GM12878 (cell line): ENCODE measurements around the gene NOL4L. TPM values are rescaled to one million over a fixed set of nuclear protein-coding genes. Genes with fewer than 3 reads are reported as not detected.

Source experiments
- ATAC-seq: fragments of 200-7000 bp; cut with Tn5 transposase; 3 replicates; pipeline ENCODE4 v1.9.1; 2020; ENCODE audit warnings: mild to moderate bottlenecking, moderate library complexity
- BruUV-seq: library from RNA; stranded (reverse); fragments of 400-500 nt; replicated peaks from 2 replicates; lab custom pipeline; 2021; lab: Mats Ljungman, UMichigan
- CTCF ChIA-PET: fragments of 300-600 bp; sonication (Branson Sonifier 250); formaldehyde crosslinking; extraction: SDS; loops from one replicate; lab custom pipeline; 2021; ENCODE audit warnings: inconsistent platforms; lab: Yijun Ruan, JAX
- POLR2A ChIA-PET: fragments of 350-600 bp; formaldehyde crosslinking; extraction: SDS; loops from one replicate; lab custom pipeline; 2021; ENCODE audit warnings: inconsistent platforms; lab: Charles Lee
- RAD21 ChIA-PET: fragments of 300-600 bp; sonication (Branson Sonifier 250); formaldehyde crosslinking; loops from one replicate; lab custom pipeline; 2023; ENCODE audit warnings: antibody characterized with exemption; ENCODE audit not compliant: unreplicated experiment; lab: Charles Lee
- SMC1A ChIA-PET: fragments of 300-600 bp; sonication (Branson Sonifier 250); formaldehyde crosslinking; loops from one replicate; lab custom pipeline; 2023; ENCODE audit not compliant: unreplicated experiment, uncharacterized antibody; lab: Charles Lee
- DNase-seq: peaks from one replicate; pipeline ENCODE4 v3.0.0-alpha.2; 2011; ENCODE audit warnings: low read depth, low spot score
- FAIRE-seq: peaks from 3 replicates; lab custom pipeline; 2011; peaks lifted over from hg19 to GRCh38; lab: Jason Lieb, UNC
- H2AFZ ChIP-seq: 2 replicates; pipeline ENCODE4 v1.6.0; 2011; ENCODE audit warnings: low read depth, low read length, control low read depth; ENCODE audit not compliant: control insufficient read depth
- H3K27ac ChIP-seq: 2 replicates; pipeline ENCODE4 v1.5.1; 2011; ENCODE audit warnings: control low read depth; ENCODE audit not compliant: control insufficient read depth, insufficient read depth
- H3K27me3 ChIP-seq, 2 experiments: replicated peaks in 1 of 2; 2 replicates each; pipeline versions ENCODE4 v1.6.0 to v1.6.1; 2011; ENCODE audit warnings: low read length in 1 of 2; ENCODE audit not compliant: control insufficient read depth in 2 of 2, insufficient read depth in 2 of 2
- H3K36me3 ChIP-seq, 2 experiments: 2 replicates each; pipeline ENCODE4 v1.5.1; 2011; ENCODE audit warnings: low read length in 1 of 2; ENCODE audit not compliant: control insufficient read depth in 2 of 2, insufficient read depth in 2 of 2
- H3K4me1 ChIP-seq: 2 replicates; pipeline ENCODE4 v1.6.1; 2011; ENCODE audit warnings: mild to moderate bottlenecking, low read length, moderate library complexity, mixed read lengths; ENCODE audit not compliant: control insufficient read depth, insufficient read depth
- H3K4me2 ChIP-seq: 2 replicates; pipeline ENCODE4 v1.6.0; 2011; ENCODE audit warnings: control low read depth; ENCODE audit not compliant: control insufficient read depth, insufficient read depth
- H3K4me3 ChIP-seq: fragments of 200-600 bp; sonication (generic); 2 replicates; pipeline ENCODE4 v1.5.1; 2016
- H3K79me2 ChIP-seq: 2 replicates; pipeline ENCODE4 v1.6.0; 2011; ENCODE audit warnings: low read length; ENCODE audit not compliant: control insufficient read depth, insufficient read depth
- H3K9ac ChIP-seq: 2 replicates; pipeline ENCODE4 v1.8.0; 2011; ENCODE audit warnings: low read length, control low read depth, mixed read lengths; ENCODE audit not compliant: control insufficient read depth, insufficient read depth
- H3K9me3 ChIP-seq: replicated peaks from 3 replicates; pipeline ENCODE4 v1.5.1; 2011; ENCODE audit warnings: mild to moderate bottlenecking, low read length; ENCODE audit not compliant: control insufficient read depth, insufficient read depth
- H4K20me1 ChIP-seq: 2 replicates; pipeline ENCODE4 v1.6.0; 2011; ENCODE audit not compliant: control insufficient read depth, insufficient read depth
- CREB1 ChIP-seq: IDR thresholded peaks from 2 replicates; pipeline ENCODE4 v1.6.1; 2012; ENCODE audit warnings: low read depth, mild to moderate bottlenecking, inconsistent platforms
- FOS ChIP-seq: IDR thresholded peaks from 3 replicates; pipeline ENCODE4 v1.6.1; 2011; ENCODE audit warnings: borderline replicate concordance; ENCODE audit not compliant: insufficient read length; ENCODE audit errors: extremely low read depth
- PAX5 ChIP-seq: IDR thresholded peaks from 2 replicates; pipeline ENCODE4 v1.6.1; 2011; ENCODE audit warnings: low read depth, low read length, borderline replicate concordance
- ZBTB40 ChIP-seq: fragments of 450-650 bp; IDR thresholded peaks from 2 replicates; pipeline ENCODE4 v1.6.1; 2016; ENCODE audit warnings: mild to moderate bottlenecking, moderate library complexity, borderline replicate concordance
- ZNF592 ChIP-seq: fragments of 450-650 bp; IDR thresholded peaks from 2 replicates; pipeline ENCODE4 v1.6.1; 2017; ENCODE audit warnings: mild to moderate bottlenecking, moderate library complexity
- WGBS: methylation state at CpG from one replicate; pipeline ENCODE4 v1.1.6; 2016; ENCODE audit warnings: low lambda C conversion rate; ENCODE audit not compliant: insufficient replicate concordance, insufficient coverage; ENCODE audit errors: missing lambda C conversion rate; 5-methylcytosine and 5-hydroxymethylcytosine counted together
- in situ Hi-C: fragments of 300-500 bp; cut with MboI; formaldehyde crosslinking; loops from 9 replicates; pipeline ENCODE4 v1.14.3; 2018; ENCODE audit warnings: mixed read lengths
- intact Hi-C: fragments of 100-400 bp; cut with micrococcal nuclease; formaldehyde crosslinking; loops from one replicate; pipeline ENCODE4 v1.14.2; 2022; ENCODE audit not compliant: unreplicated experiment
- polyA plus RNA-seq, 11 experiments: library from polyadenylated mRNA; depleted of rRNA in 4 of 11; unstranded in 6 of 11; stranded (reverse) in 5 of 11; fragments of >200 nt; fragmentation: Nextera tagmentation in 4 of 11; fragmentation: Illumina TruSeq in 1 of 11; extraction: Ambion mirVana in 4 of 11; extraction: Trizol in 1 of 11; gene quantifications; 1 replicate in 1 of 11; 2 replicates in 10 of 11; pipeline versions ENCODE4 v1.2.1 to v1.2.3, GENCODE V29; 2011 to 2016; ENCODE audit warnings: inconsistent platforms in 2 of 11, missing spikeins in 2 of 11, low read depth in 1 of 11
- total RNA-seq, 4 experiments: library from RNA; depleted of rRNA in 3 of 4; stranded (reverse); fragments of >200 nt in 3 of 4; fragmentation: Illumina TruSeq in 1 of 4; extraction: Trizol in 1 of 4; gene quantifications; 2 replicates each; pipeline versions ENCODE4 v1.2.1 to v1.2.3, GENCODE V29; 2013 to 2021
- TF ChIP-seq, protein P1 (sequence below): IDR thresholded peaks from 2 replicates; pipeline ENCODE4 v1.6.1; 2012; ENCODE audit warnings: low read depth, low read length, improper control_type of control experiment

Gene NOL4L
- total and polyA plus RNA-seq, 10 of the 15 experiments (the other 5 are each of a cell fraction or from before 2014, with no cell fraction given), result 2.3 to 24.0 (median 8.0) TPM

DNA sequence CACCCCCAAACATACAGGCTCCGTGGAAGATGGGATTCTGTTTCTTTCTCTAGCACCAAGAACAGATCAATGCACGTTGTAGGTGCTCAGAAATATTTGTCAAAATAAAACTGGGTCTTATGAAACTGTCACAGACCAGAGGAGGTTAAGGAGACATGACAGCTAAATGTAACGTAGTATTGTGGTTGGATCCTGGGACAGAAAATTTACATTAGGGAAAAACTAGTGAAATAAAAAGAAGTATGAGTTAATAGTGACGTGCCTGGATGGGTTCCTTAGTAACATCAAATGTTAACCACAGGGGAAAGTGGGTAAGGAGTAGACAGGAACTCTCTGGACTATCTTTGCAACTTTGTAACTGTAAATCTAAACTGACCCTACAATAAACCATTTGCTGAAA, 31.5 kb downstream of the NOL4L start:
- POLR2A ChIA-PET, result no interaction called here
- in situ Hi-C loops, result no loop called here
- WGBS, result 7% methylated on average over 4 of the region's 4 CpGs

More for the DNA sequence above, 31.5 kb downstream of the NOL4L start:
- no peak for DNase-seq
- no peak for FAIRE-seq
- ChIA-PET SMC1A (interaction anchor here (0.6 kb wide), 1 partner anchor 34 kb away, joined by 3 read pairs; no protein-coding TSS in a partner anchor), CTCF (no interaction called here), RAD21 (no interaction called here)
- Histone ChIP-seq H3K4me3 (no peak overlapping the region), H4K20me1 (no peaks in the 10 kb centered on the region), H3K4me1 (peaks cover 5% of the 10 kb centered on the region), H3K36me3 (no peaks in the 10 kb centered on the region), H3K27me3 (no peaks in the 10 kb centered on the region), H3K27ac (no peak overlapping the region), H2AFZ (no peak overlapping the region), H3K9ac (no peak overlapping the region), H3K79me2 (no peaks in the 10 kb centered on the region; the same call in 1 of the 2 replicates), H3K9me3 (no peaks in the 10 kb centered on the region), H3K4me2 (no peak overlapping the region)
- no peak for TF ChIP-seq FOS
- no peak for TF ChIP-seq PAX5
- no peak for TF ChIP-seq ZBTB40
- TF ChIP-seq, protein P1, sequence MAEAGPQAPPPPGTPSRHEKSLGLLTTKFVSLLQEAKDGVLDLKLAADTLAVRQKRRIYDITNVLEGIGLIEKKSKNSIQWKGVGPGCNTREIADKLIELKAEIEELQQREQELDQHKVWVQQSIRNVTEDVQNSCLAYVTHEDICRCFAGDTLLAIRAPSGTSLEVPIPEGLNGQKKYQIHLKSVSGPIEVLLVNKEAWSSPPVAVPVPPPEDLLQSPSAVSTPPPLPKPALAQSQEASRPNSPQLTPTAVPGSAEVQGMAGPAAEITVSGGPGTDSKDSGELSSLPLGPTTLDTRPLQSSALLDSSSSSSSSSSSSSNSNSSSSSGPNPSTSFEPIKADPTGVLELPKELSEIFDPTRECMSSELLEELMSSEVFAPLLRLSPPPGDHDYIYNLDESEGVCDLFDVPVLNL, result no peak
- no peak for TF ChIP-seq ZNF592
- TF ChIP-seq CREB1, result no peak
- BruUV-seq, result no TSS peak
- no peak for ATAC-seq
- intact Hi-C loops, result no loop called here
